Subcutaneous adipose tissue (tissue), 4 donors: ENCODE data around the gene HOXC5. TPM values are rescaled to one million over a fixed set of nuclear protein-coding genes. Genes with fewer than 3 reads are reported as not detected.

ENCODE experiments used
- total RNA-seq, 4 donors: library from RNA; depleted of rRNA; stranded (reverse); fragments of >200 nt; gene quantifications; one replicate each; pipeline ENCODE4 v1.1.0, GENCODE V29; 2016
- TF ChIP-seq, protein P1 (sequence below): fragments of 450-650 bp; IDR thresholded peaks from one replicate; pipeline ENCODE4 v1.5.1; 2016; ENCODE audit warnings: low read depth, mild to moderate bottlenecking, control low read depth, antibody characterized with exemption, moderate library complexity

The HOXC5 gene
- total RNA-seq, 4 donors from 2014 or later: 0.66 to 2.6 (median 0.85) TPM; not detected in 1

DNA sequence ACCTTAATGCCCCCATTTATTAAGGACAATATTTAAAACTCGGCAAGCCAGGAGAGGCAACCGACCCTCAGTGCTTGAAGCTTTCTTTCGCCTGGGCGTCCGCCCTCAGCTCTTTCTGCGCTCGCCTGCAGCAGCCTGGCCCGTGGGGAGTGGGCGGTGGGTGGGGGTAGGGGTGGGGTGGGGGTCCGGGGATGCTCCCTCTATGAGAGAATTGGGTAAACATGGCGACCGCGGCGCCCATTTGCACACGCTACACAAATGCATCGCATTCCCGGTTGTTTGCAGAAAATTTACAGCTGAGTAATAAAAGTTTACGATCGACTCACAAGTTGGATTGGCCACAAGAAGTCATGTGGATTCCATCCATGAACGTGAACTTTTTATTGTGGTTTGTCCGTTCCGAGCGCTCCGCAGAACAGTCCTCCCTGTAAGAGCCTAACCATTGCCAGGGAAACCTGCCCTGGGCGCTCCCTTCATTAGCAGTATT lies 16.3 kb upstream of the HOXC5 start:
- TF ChIP-seq, protein P1, sequence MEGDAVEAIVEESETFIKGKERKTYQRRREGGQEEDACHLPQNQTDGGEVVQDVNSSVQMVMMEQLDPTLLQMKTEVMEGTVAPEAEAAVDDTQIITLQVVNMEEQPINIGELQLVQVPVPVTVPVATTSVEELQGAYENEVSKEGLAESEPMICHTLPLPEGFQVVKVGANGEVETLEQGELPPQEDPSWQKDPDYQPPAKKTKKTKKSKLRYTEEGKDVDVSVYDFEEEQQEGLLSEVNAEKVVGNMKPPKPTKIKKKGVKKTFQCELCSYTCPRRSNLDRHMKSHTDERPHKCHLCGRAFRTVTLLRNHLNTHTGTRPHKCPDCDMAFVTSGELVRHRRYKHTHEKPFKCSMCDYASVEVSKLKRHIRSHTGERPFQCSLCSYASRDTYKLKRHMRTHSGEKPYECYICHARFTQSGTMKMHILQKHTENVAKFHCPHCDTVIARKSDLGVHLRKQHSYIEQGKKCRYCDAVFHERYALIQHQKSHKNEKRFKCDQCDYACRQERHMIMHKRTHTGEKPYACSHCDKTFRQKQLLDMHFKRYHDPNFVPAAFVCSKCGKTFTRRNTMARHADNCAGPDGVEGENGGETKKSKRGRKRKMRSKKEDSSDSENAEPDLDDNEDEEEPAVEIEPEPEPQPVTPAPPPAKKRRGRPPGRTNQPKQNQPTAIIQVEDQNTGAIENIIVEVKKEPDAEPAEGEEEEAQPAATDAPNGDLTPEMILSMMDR: no peak

DNA sequence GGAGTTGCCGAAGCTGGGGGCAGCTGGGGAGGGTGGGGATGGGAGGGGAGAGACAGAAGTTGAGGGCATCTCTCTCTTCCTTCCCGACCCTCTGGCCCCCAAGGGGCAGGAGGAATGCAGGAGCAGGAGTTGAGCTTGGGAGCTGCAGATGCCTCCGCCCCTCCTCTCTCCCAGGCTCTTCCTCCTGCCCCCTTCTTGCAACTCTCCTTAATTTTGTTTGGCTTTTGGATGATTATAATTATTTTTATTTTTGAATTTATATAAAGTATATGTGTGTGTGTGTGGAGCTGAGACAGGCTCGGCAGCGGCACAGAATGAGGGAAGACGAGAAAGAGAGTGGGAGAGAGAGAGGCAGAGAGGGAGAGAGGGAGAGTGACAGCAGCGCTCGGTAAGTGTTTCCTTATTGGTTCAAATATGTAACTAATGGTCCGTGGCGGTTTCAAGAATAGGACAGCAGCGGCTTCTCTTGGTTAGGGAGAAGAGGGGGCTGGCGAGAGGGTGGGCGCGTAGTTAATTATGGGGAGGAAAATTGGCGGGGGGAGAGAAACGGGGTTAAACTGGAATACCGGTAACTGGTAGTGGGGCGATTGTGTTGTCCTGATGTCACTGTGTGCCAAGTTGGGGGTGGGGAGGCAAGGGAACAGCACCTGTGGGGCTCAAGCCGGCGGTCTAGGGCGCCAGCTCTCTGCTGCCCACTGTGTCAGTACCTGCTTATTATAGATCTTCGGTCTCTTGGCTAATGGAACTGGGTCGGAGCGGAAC lies 15.6 kb upstream of the HOXC5 start:
- TF ChIP-seq, protein P1: no peak

DNA sequence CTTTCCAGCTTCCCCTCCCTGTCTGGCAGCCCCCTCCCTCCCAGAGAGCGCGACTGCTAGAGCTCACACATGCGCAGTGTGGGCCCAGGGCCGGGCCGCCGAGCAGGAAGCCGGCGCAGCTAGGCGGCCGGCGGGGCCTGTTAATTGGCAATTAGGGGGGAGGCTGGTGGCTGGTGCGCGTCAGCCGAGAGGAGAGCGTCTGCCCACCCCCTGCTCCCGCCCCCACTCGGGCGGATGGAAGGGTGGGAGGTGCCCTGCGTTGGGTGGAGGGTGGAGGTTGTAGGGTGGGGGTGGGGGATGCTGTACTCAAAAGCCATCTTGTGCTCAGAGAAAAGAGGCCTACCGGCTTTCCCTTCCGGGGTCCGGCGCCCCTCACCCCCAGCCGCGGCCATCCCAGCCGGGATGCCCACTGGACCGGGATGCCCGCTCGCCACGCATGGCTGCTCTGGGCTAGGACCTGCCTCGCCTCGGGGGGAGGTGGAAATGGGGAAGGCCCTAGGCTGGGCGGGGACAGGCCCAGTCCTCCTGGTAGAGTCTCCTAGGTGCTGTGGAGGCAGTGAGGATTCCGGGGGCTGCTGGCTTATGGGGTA lies 14.9 kb upstream of the HOXC5 start:
- TF ChIP-seq, protein P1: no peak

DNA sequence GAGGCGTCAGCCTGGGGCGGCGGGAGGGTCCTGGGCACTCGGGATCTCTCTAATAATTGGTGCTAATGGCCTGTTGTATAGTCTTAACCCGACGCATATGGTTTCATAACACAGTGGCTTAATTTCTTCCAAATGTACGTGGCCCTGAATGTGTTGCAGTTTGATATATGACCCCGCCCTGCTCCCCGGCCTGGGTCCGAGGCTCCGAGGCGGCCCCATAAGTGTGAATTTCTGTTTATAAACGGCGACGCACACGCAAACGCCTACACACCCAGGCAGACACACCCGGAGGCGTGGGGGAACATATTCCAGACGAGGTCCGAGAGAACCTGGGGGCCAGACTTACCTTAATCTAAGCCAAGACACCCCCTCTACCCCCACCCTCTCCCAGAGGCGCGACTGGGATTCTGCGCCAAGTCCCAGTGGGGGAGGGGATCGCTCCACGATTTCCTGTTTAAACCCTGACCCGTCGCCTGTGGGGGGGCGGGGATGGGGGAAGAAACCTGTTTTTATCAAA lies 14.3 kb upstream of the HOXC5 start:
- TF ChIP-seq, protein P1: no peak

DNA sequence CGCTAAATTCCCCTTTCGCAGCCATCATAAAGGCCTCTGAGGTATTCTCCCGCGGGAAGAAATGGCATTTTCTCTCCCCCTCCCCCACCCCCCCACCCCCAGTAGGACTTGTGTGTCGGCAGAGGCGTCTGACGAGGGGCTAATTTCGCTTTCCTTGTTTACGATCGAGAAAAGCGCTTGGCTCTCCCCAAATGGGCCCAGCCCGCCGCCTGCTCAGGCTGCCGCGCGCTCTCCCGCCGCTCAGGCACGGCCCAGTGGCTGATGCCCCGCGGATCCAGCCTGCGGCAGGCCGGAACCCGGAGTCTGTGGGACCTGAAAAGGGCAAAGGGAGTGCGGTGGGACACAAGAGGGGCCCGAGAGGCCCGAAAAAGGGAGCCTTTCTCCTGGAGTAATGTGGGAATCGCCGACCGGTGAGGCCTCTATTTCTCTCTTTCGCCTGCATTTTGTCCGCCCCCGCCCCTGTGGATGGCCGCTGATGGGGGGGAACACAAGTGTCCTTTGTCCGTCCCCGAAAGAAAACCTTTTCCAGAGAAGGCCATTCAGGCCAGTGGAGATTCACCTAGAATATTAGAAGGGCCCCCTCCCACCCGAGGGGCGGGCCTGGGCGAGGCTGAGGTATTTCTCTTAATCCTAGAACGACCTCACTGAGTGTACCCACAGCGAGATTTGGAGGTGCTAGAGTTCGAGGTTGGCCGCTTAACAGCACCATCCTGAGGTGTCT lies 13.6 kb upstream of the HOXC5 start:
- TF ChIP-seq, protein P1: no peak

DNA sequence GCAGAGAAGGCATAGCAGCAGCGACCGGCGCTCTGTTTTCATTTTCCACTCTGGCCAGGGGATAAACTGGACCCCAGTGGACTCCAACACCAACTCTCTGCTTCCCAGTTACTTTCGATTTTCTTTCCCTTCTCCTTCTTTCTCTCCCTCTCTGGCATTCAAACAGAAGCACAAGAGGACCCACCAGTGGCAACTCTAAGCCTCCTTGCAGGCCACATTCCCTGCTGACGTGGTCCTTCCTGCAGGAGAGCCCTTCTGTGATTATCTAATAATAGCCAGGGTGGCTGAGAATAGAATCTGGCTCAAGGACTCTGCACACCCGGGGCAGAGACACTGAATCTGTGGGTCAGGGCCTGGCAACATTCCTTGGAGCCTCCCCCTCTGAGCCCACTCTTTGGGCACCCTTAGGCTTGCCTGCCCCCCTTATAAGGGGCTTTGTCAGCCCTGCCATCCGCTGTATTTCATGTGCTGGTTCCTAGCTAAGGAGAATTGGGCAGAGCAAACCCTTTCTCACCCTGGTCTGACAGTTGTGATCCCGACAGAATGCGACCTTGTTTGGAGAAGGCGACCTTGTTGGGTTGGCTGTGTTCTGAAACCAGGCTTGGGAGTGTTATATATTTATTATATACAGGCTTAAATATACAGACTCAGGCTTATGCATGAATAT lies 12.8 kb upstream of the HOXC5 start:
- TF ChIP-seq, protein P1: no peak
